ENCODE measurements around the gene ILKAP. TPM values are rescaled to one million over a fixed set of nuclear protein-coding genes. Genes with fewer than 3 reads are reported as not detected.

The ILKAP gene
- polyA plus RNA-seq, 2 of the 4 experiments (the other 2 are of a cell fraction): 36.3 to 41.4 TPM

DNA sequence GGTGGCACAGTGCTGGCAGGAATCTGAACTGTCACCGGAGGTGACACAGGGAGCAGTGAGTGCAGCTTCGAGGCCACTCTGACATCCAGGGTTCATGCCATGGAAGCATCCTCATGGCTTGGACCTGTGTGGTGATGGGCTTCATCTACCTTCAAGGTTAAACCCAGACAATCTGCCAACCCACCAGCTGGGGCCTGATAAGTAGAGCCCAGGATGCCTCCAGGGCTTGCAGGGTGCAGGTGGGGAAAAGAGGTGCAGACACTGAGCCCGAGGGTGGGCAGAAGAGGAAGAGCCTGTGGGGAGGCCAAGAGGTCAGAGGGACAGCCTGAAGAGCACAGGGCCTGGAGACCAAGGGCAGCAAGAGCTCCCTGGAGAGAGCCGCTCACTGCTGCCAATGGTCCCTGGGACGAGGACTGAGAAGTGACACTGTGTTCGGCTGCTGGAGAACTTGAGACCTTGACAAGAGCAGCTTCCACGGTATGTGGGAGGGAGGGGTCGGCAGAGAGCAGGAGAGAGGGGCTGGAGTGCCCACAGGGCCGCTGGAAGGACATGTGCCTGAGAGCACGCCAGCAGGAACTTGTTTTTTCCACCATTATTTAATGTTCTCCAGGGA lies 44.5 kb upstream of the ILKAP start:
- H3K27ac ChIP-seq: no peak overlapping the region
- no peak for DNase-seq (ENCODE audit: low read depth in 1 of 2, low spot score in 1 of 2)
- TF ChIP-seq MAZ (IDR thresholded peaks at IDR 0.05; ENCODE audit: borderline replicate concordance, low read depth, low read length): no peak
- no peak for TF ChIP-seq ESRRA (IDR thresholded peaks at IDR 0.05; ENCODE audit: borderline replicate concordance, low read length)
- no peak for TF ChIP-seq RAD21 (conservative IDR thresholded peaks at IDR 0.05 in 1 of 2, IDR thresholded peaks at IDR 0.05 in 1 of 2)
- TF ChIP-seq NFE2L2 (conservative IDR thresholded peaks at IDR 0.05; ENCODE audit: low read length): no peak
- no peak for TF ChIP-seq ZFP36 (IDR thresholded peaks at IDR 0.05; ENCODE audit: borderline replicate concordance, partially characterized antibody)
- TF ChIP-seq ZC3H11A (IDR thresholded peaks at IDR 0.05): no peak
- TF ChIP-seq, protein P1, sequence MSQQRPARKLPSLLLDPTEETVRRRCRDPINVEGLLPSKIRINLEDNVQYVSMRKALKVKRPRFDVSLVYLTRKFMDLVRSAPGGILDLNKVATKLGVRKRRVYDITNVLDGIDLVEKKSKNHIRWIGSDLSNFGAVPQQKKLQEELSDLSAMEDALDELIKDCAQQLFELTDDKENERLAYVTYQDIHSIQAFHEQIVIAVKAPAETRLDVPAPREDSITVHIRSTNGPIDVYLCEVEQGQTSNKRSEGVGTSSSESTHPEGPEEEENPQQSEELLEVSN (IDR thresholded peaks at IDR 0.05; ENCODE audit: borderline replicate concordance, low read depth): no peak
- TF ChIP-seq, protein P2, sequence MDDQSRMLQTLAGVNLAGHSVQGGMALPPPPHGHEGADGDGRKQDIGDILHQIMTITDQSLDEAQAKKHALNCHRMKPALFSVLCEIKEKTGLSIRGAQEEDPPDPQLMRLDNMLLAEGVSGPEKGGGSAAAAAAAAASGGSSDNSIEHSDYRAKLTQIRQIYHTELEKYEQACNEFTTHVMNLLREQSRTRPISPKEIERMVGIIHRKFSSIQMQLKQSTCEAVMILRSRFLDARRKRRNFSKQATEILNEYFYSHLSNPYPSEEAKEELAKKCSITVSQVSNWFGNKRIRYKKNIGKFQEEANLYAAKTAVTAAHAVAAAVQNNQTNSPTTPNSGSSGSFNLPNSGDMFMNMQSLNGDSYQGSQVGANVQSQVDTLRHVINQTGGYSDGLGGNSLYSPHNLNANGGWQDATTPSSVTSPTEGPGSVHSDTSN (IDR thresholded peaks at IDR 0.05): no peak
- no peak for TF ChIP-seq CHD4 (IDR thresholded peaks at IDR 0.05; ENCODE audit: borderline replicate concordance)
- no peak for TF ChIP-seq FOSB (CRISPR knock-in tag; IDR thresholded peaks at IDR 0.05)
- TF ChIP-seq CHD2 (IDR thresholded peaks at IDR 0.05; ENCODE audit: low read length, partially characterized antibody): no peak
- TF ChIP-seq HDAC2 (IDR thresholded peaks at IDR 0.05): no peak
- ATAC-seq: no peak
- ChIA-PET CTCF (interaction anchor here (1.0 to 4.1 kb wide), 9 partner anchors 8 to 91 kb away, joined by 3 to 14 read pairs (median 4); partner anchors contain the start of genes ERFE and PER2), POLR2A (no interaction called here)
- H3K9me3 ChIP-seq: no peaks in the 10 kb centered on the region
- H3K4me3 ChIP-seq: no peak overlapping the region
- FAIRE-seq: no peak
- 89% methylated on average over 10 of the region's 10 CpGs for WGBS (ENCODE audit: missing lambda C conversion rate)
- H3K4me1 ChIP-seq: no peaks in the 10 kb centered on the region
- H3K4me2 ChIP-seq: no peak overlapping the region

DNA sequence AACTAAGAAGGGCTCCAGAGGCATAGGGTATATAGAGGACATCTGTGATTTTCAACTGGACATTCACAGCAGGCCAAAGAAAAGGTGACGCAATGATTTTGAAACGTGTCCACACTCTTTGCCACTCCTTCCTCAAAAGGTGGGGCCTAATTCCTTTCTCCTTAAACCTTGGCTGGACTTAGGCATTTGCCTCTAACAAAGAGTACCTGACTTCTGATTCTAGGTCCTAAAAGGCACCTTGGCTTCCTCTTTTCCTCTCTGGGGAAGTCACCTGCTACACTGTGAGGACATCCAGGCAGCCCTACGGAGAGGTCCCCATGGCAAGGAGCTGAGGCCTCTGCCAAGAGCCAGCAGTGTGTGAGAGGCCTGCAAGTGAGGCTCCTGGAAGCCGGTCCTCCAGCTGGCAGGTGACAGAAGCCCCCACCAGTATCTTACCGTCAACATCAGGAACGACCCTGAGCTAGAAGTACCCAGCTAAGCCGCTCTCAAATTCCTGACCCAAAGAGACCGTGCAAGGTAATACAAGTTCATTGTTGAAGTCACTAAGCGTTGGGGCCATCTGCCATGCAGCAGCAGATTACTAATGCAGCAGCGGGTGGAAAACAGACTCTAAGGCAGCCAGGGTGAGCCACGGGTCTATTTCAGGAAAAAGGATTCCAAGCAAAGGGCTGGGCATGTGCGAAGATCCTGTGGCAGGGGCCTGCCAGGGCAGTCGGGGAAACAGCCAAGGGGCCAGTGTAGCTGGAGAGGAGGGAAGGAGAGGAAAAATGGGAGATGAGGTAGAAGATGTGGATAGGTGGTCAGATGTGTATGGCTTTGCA lies 43.7 kb upstream of the ILKAP start:
- H3K27ac ChIP-seq: no peak overlapping the region
- no peaks in the 10 kb centered on the region for H3K9me3 ChIP-seq
- no peak for FAIRE-seq
- ChIA-PET POLR2A (no interaction called here), CTCF (interaction anchor here (1.0 to 4.1 kb wide), 5 partner anchors 9 to 92 kb away, joined by 3 to 14 read pairs (median 4); no protein-coding TSS in a partner anchor)
- no peak overlapping the region for H3K4me2 ChIP-seq
- DNase-seq (ENCODE audit: low read depth in 1 of 2, low spot score in 1 of 2): no peak
- H3K4me1 ChIP-seq: no peaks in the 10 kb centered on the region
- H3K4me3 ChIP-seq: no peak overlapping the region
- 88% methylated on average over 11 of the region's 13 CpGs for WGBS (ENCODE audit: missing lambda C conversion rate)
- no peak; a peak in 1 of 6 replicates for ATAC-seq
- TF ChIP-seq HDAC2 (IDR thresholded peaks at IDR 0.05) (no peak), NFE2L2 (conservative IDR thresholded peaks at IDR 0.05; ENCODE audit: low read length) (no peak), FOXS1 (CRISPR knock-in tag; IDR thresholded peaks at IDR 0.05) (no peak), CEBPB (IDR thresholded peaks at IDR 0.05) (no peak), ESRRA (IDR thresholded peaks at IDR 0.05; ENCODE audit: borderline replicate concordance, low read length) (no peak), RNF2 (IDR thresholded peaks at IDR 0.05; ENCODE audit: borderline replicate concordance, low read depth) (no peak), FOSL2 (IDR thresholded peaks at IDR 0.05) (no peak), FOSL2 (CRISPR knock-in tag; IDR thresholded peaks at IDR 0.05) (no peak), GATA3 (IDR thresholded peaks at IDR 0.05; ENCODE audit: borderline replicate concordance) (no peak), HEYL (CRISPR knock-in tag; IDR thresholded peaks at IDR 0.05) (no peak), MYC (IDR thresholded peaks at IDR 0.05; ENCODE audit: borderline replicate concordance, low read length) (no peak)
- TF ChIP-seq, protein P3, sequence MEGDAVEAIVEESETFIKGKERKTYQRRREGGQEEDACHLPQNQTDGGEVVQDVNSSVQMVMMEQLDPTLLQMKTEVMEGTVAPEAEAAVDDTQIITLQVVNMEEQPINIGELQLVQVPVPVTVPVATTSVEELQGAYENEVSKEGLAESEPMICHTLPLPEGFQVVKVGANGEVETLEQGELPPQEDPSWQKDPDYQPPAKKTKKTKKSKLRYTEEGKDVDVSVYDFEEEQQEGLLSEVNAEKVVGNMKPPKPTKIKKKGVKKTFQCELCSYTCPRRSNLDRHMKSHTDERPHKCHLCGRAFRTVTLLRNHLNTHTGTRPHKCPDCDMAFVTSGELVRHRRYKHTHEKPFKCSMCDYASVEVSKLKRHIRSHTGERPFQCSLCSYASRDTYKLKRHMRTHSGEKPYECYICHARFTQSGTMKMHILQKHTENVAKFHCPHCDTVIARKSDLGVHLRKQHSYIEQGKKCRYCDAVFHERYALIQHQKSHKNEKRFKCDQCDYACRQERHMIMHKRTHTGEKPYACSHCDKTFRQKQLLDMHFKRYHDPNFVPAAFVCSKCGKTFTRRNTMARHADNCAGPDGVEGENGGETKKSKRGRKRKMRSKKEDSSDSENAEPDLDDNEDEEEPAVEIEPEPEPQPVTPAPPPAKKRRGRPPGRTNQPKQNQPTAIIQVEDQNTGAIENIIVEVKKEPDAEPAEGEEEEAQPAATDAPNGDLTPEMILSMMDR (IDR thresholded peaks at IDR 0.05): no peak
- TF ChIP-seq, protein P4, sequence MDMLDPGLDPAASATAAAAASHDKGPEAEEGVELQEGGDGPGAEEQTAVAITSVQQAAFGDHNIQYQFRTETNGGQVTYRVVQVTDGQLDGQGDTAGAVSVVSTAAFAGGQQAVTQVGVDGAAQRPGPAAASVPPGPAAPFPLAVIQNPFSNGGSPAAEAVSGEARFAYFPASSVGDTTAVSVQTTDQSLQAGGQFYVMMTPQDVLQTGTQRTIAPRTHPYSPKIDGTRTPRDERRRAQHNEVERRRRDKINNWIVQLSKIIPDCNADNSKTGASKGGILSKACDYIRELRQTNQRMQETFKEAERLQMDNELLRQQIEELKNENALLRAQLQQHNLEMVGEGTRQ (IDR thresholded peaks at IDR 0.05): no peak
- TF ChIP-seq, protein P5, sequence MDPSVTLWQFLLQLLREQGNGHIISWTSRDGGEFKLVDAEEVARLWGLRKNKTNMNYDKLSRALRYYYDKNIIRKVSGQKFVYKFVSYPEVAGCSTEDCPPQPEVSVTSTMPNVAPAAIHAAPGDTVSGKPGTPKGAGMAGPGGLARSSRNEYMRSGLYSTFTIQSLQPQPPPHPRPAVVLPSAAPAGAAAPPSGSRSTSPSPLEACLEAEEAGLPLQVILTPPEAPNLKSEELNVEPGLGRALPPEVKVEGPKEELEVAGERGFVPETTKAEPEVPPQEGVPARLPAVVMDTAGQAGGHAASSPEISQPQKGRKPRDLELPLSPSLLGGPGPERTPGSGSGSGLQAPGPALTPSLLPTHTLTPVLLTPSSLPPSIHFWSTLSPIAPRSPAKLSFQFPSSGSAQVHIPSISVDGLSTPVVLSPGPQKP (IDR thresholded peaks at IDR 0.05; ENCODE audit: low read depth, low read length): no peak
- TF ChIP-seq, protein P6, sequence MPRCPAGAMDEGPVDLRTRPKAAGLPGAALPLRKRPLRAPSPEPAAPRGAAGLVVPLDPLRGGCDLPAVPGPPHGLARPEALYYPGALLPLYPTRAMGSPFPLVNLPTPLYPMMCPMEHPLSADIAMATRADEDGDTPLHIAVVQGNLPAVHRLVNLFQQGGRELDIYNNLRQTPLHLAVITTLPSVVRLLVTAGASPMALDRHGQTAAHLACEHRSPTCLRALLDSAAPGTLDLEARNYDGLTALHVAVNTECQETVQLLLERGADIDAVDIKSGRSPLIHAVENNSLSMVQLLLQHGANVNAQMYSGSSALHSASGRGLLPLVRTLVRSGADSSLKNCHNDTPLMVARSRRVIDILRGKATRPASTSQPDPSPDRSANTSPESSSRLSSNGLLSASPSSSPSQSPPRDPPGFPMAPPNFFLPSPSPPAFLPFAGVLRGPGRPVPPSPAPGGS (IDR thresholded peaks at IDR 0.05): no peak
- TF ChIP-seq, protein P7, sequence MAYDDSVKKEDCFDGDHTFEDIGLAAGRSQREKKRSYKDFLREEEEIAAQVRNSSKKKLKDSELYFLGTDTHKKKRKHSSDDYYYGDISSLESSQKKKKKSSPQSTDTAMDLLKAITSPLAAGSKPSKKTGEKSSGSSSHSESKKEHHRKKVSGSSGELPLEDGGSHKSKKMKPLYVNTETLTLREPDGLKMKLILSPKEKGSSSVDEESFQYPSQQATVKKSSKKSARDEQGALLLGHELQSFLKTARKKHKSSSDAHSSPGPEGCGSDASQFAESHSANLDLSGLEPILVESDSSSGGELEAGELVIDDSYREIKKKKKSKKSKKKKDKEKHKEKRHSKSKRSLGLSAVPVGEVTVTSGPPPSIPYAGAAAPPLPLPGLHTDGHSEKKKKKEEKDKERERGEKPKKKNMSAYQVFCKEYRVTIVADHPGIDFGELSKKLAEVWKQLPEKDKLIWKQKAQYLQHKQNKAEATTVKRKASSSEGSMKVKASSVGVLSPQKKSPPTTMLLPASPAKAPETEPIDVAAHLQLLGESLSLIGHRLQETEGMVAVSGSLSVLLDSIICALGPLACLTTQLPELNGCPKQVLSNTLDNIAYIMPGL (CRISPR knock-in tag; IDR thresholded peaks at IDR 0.05; ENCODE audit: borderline replicate concordance): no peak
